Mesenchymal stem cell (in vitro differentiated cells and primary cell): ENCODE results near the gene MED13L.

Source experiments
- DNase-seq: peaks from one replicate; pipeline ENCODE4 v3.0.0-alpha.2; 2013
- H2AFZ ChIP-seq: one replicate; pipeline ENCODE4 v1.6.1; 2013; ENCODE audit warnings: low read depth, mild to moderate bottlenecking, control low read depth, inconsistent platforms, low read length, moderate library complexity
- H2AK5ac ChIP-seq: 2 replicates; pipeline ENCODE4 v1.6.1; 2013; ENCODE audit warnings: low read length, moderate library complexity, mild to moderate bottlenecking, inconsistent platforms; ENCODE audit not compliant: severe bottlenecking
- H2BK120ac ChIP-seq: one replicate; pipeline ENCODE4 v1.6.1; 2013; ENCODE audit warnings: low read depth, mild to moderate bottlenecking, inconsistent platforms, low read length, moderate library complexity
- H2BK12ac ChIP-seq, 2 experiments: one replicate each; pipeline ENCODE4 v1.6.1; 2013; ENCODE audit warnings: inconsistent platforms in 2 of 2, low read length in 2 of 2, mild to moderate bottlenecking in 2 of 2, moderate library complexity in 2 of 2, control low read depth in 1 of 2
- H2BK15ac ChIP-seq: one replicate; pipeline ENCODE4 v1.6.1; 2013; ENCODE audit warnings: mild to moderate bottlenecking, low read depth, inconsistent platforms; ENCODE audit not compliant: poor library complexity, severe bottlenecking
- H2BK5ac ChIP-seq: 2 replicates; pipeline ENCODE4 v1.6.1; 2013; ENCODE audit warnings: low read depth, mild to moderate bottlenecking, low read length, control low read depth, inconsistent platforms; ENCODE audit not compliant: poor library complexity, severe bottlenecking
- H3K14ac ChIP-seq, 2 experiments: one replicate each; pipeline ENCODE4 v1.6.1; 2013; ENCODE audit warnings: inconsistent platforms in 2 of 2, low read length in 2 of 2, control low read depth in 1 of 2, mild to moderate bottlenecking in 1 of 2, moderate library complexity in 1 of 2
- H3K18ac ChIP-seq, 2 experiments: one replicate each; pipeline ENCODE4 v1.6.1; 2013; ENCODE audit warnings: inconsistent platforms in 2 of 2, low read length in 2 of 2, control low read depth in 1 of 2, low read depth in 1 of 2, mild to moderate bottlenecking in 1 of 2
- H3K23ac ChIP-seq, 2 experiments: one replicate each; pipeline ENCODE4 v1.6.1; 2013; ENCODE audit warnings: inconsistent platforms in 2 of 2, low read length in 2 of 2, mild to moderate bottlenecking in 2 of 2, moderate library complexity in 2 of 2, control low read depth in 1 of 2
- H3K27ac ChIP-seq: 2 replicates; pipeline ENCODE4 v1.5.1; 2013; ENCODE audit warnings: mild to moderate bottlenecking, moderate library complexity, low read length, control low read depth, inconsistent platforms; ENCODE audit not compliant: poor library complexity, severe bottlenecking
- H3K27me3 ChIP-seq, 2 experiments: 2 replicates each; pipeline versions ENCODE4 v1.6.1 to v1.7.0; 2013; ENCODE audit warnings: low read length in 2 of 2, mild to moderate bottlenecking in 2 of 2, moderate library complexity in 2 of 2, control low read depth in 1 of 2, inconsistent platforms in 1 of 2; ENCODE audit not compliant: control insufficient read depth in 1 of 2, insufficient read depth in 1 of 2
- H3K36me3 ChIP-seq, 2 experiments: 2 replicates each; pipeline versions ENCODE4 v1.6.1 to v1.7.0; 2013; ENCODE audit warnings: low read length in 2 of 2, control low read depth in 1 of 2, inconsistent platforms in 1 of 2, low read depth in 1 of 2, mild to moderate bottlenecking in 1 of 2; ENCODE audit not compliant: insufficient read depth in 2 of 2, control insufficient read depth in 1 of 2
- H3K4ac ChIP-seq, 2 experiments: one replicate each; pipeline ENCODE4 v1.6.1; 2013; ENCODE audit warnings: inconsistent platforms in 2 of 2, low read length in 2 of 2, mild to moderate bottlenecking in 2 of 2, moderate library complexity in 2 of 2, control low read depth in 1 of 2, low read depth in 1 of 2
- H3K4me1 ChIP-seq: 2 replicates; pipeline ENCODE4 v1.6.1; 2013; ENCODE audit warnings: low read depth, low read length, control low read depth; ENCODE audit not compliant: control insufficient read depth, insufficient read depth
- H3K4me2 ChIP-seq: 2 replicates; pipeline ENCODE4 v1.6.1; 2013; ENCODE audit warnings: low read length, mild to moderate bottlenecking, inconsistent platforms; ENCODE audit not compliant: poor library complexity, severe bottlenecking
- H3K4me3 ChIP-seq, 2 experiments: 2 replicates each; pipeline versions ENCODE4 v1.5.1 to v1.7.0; 2013; ENCODE audit warnings: low read length in 2 of 2, mild to moderate bottlenecking in 2 of 2, control low read depth in 1 of 2, low read depth in 1 of 2; ENCODE audit not compliant: insufficient read depth in 1 of 2
- H3K79me1 ChIP-seq: replicated peaks from 2 replicates; pipeline ENCODE4 v1.6.1; 2013; ENCODE audit warnings: mild to moderate bottlenecking, control low read depth, low read length, inconsistent platforms; ENCODE audit not compliant: poor library complexity, severe bottlenecking
- H3K9ac ChIP-seq: 2 replicates; pipeline ENCODE4 v1.7.0; 2013; ENCODE audit warnings: mild to moderate bottlenecking, low read length, moderate library complexity
- H3K9me3 ChIP-seq: 2 replicates; pipeline ENCODE4 v1.7.0; 2013; ENCODE audit warnings: mild to moderate bottlenecking, low read length; ENCODE audit not compliant: control insufficient read depth
- H4K8ac ChIP-seq: one replicate; pipeline ENCODE4 v1.6.1; 2013; ENCODE audit warnings: inconsistent platforms, mild to moderate bottlenecking, low read length, moderate library complexity
- H4K91ac ChIP-seq: one replicate; pipeline ENCODE4 v1.6.1; 2013; ENCODE audit warnings: mild to moderate bottlenecking, low read length, inconsistent platforms
- WGBS: methylation state at CpG from one replicate; pipeline ENCODE4 v1.1.7; 2013; ENCODE audit warnings: mixed read lengths; 5-methylcytosine and 5-hydroxymethylcytosine counted together

Gene MED13L

DNA sequence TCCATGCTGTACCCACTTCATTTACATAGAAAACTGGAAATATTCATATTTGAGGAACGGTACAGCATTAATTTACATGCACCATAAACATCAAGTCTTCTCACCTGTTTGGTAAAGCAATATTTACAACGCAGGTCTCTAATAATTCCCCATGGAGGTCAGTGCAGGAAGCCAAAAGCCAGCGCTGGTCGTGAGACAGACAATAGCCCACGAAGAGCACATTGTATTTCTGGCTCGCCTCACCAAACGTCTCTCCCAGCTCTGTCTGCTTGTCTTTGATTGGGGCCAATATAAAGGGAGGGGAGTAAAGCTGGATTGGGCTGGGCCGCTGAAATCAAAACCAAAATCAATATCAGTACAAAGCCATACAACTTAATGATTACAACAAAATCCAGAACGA lies 302.1 kb downstream of the MED13L start:
- no peak overlapping the region for H3K4me3 ChIP-seq
- no peaks in the 10 kb centered on the region for H3K4me1 ChIP-seq
- H3K9me3 ChIP-seq, result no peaks in the 10 kb centered on the region
- H3K23ac ChIP-seq, result no peak overlapping the region
- no peak overlapping the region for H2BK5ac ChIP-seq
- H3K9ac ChIP-seq, result no peak overlapping the region
- no peak overlapping the region for H4K91ac ChIP-seq
- no peak overlapping the region for H3K4ac ChIP-seq
- H2BK12ac ChIP-seq, result no peak overlapping the region
- no peak overlapping the region for H3K27ac ChIP-seq
- H3K18ac ChIP-seq, result no peak overlapping the region
- no peak overlapping the region for H2BK15ac ChIP-seq
- 99% methylated on average over 6 of the region's 9 CpGs for WGBS
- DNase-seq, result no peak
- peaks cover 16 to 96% of the 10 kb centered on the region in 2 experiments for H3K36me3 ChIP-seq
- H2AK5ac ChIP-seq, result no peak overlapping the region
- no peak overlapping the region for H2BK120ac ChIP-seq
- H2AFZ ChIP-seq, result no peak overlapping the region
- H3K27me3 ChIP-seq, result no peaks in the 10 kb centered on the region
- no peak overlapping the region for H3K14ac ChIP-seq
- H3K4me2 ChIP-seq, result no peak overlapping the region
- H3K79me1 ChIP-seq, result peaks cover 22% of the 10 kb centered on the region
- no peak overlapping the region for H4K8ac ChIP-seq

GRCh38 chr12:115973968-115974724 lies 303.3 kb downstream of the MED13L start:
- Histone ChIP-seq H3K23ac (no peak overlapping the region), H3K4ac (no peak overlapping the region), H4K8ac (no peak overlapping the region), H3K27ac (no peak overlapping the region), H3K79me1 (peaks cover 19% of the 10 kb centered on the region), H3K4me2 (no peak overlapping the region), H3K9ac (no peak overlapping the region), H3K27me3 (no peaks in the 10 kb centered on the region), H3K36me3 (peaks cover 15 to 96% of the 10 kb centered on the region in 2 experiments), H2BK15ac (no peak overlapping the region), H3K18ac (no peak overlapping the region), H4K91ac (no peak overlapping the region), H2BK120ac (no peak overlapping the region), H3K4me1 (no peaks in the 10 kb centered on the region), H2AFZ (no peak overlapping the region), H3K4me3 (no peak overlapping the region), H3K14ac (no peak overlapping the region), H2BK5ac (no peak overlapping the region), H2AK5ac (no peak overlapping the region), H2BK12ac (no peak overlapping the region), H3K9me3 (no peaks in the 10 kb centered on the region)
- WGBS, result 87% methylated on average over 3 of the region's 3 CpGs
- peak; percentile 42 for DNase-seq

DNA sequence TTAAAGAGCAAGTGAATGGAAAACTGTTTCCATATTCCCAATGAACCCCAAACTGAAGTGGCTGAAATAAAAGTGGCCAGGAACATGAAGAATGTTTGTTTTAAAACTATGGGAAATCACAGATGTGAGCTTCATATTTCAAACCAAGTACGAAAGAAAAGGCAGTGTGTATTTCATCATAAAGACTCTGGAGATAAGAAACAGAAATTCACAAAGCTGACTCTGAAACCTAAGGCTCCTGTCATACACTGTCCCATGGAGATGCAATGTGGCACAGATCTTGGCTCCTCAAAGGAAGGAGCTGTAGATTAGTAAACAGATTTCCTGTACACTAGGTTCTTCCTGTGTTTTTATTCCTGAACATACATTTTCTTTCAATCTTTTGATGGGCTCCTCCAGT lies 304.4 kb downstream of the MED13L start:
- Histone ChIP-seq H2AK5ac (no peak overlapping the region), H3K23ac (no peak overlapping the region), H3K14ac (peak overlapping the region in 1 of 2 experiments; percentile 77), H3K4me3 (no peak overlapping the region), H2BK15ac (no peak overlapping the region), H3K9ac (no peak overlapping the region), H3K18ac (no peak overlapping the region), H2AFZ (no peak overlapping the region), H2BK120ac (no peak overlapping the region), H2BK12ac (no peak overlapping the region), H3K4ac (no peak overlapping the region), H4K8ac (no peak overlapping the region), H3K9me3 (no peaks in the 10 kb centered on the region), H2BK5ac (no peak overlapping the region), H3K27ac (no peak overlapping the region), H4K91ac (no peak overlapping the region), H3K4me2 (no peak overlapping the region), H3K4me1 (no peaks in the 10 kb centered on the region), H3K27me3 (no peaks in the 10 kb centered on the region), H3K36me3 (peaks cover 12 to 99% of the 10 kb centered on the region in 2 experiments), H3K79me1 (peaks cover 19% of the 10 kb centered on the region)
- WGBS, result 71% methylated on average over 1 of the region's 1 CpG
- peak; percentile 23 for DNase-seq

DNA sequence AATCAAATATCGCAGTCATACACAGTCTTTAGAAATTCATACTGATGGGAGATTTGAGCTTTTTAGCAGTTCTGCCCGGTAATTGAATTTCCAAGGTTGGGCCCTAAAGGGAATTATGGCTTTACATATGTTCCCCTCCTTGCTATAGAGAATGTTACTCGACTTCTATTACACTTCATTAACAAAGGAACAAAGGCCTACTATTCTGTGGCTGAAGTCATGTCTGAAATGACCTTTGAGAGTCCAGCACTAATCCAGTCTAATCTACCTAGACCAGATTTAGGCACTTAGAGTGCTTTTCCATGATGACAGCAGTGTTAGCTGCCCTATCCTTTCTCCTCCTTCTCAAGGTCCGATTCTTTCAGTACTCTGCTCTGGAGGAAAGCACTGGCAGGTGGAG lies 305.3 kb downstream of the MED13L start:
- H3K27me3 ChIP-seq, result no peaks in the 10 kb centered on the region
- no peak overlapping the region for H3K27ac ChIP-seq
- no peak overlapping the region for H3K14ac ChIP-seq
- H3K18ac ChIP-seq, result no peak overlapping the region
- H2AFZ ChIP-seq, result no peak overlapping the region
- H3K4me3 ChIP-seq, result no peak overlapping the region
- H2BK15ac ChIP-seq, result no peak overlapping the region
- H2AK5ac ChIP-seq, result no peak overlapping the region
- H3K4ac ChIP-seq, result no peak overlapping the region
- no peak overlapping the region for H2BK12ac ChIP-seq
- no peak for DNase-seq
- H3K4me1 ChIP-seq, result no peaks in the 10 kb centered on the region
- over 99% methylated on average over 4 of the region's 4 CpGs for whole genome bisulfite sequencing
- H2BK120ac ChIP-seq, result no peak overlapping the region
- no peak overlapping the region for H3K9ac ChIP-seq
- H4K91ac ChIP-seq, result no peak overlapping the region
- H3K79me1 ChIP-seq, result peaks cover 15% of the 10 kb centered on the region
- no peaks in the 10 kb centered on the region for H3K9me3 ChIP-seq
- no peak overlapping the region for H4K8ac ChIP-seq
- H3K23ac ChIP-seq, result no peak overlapping the region
- H2BK5ac ChIP-seq, result no peak overlapping the region
- no peak overlapping the region for H3K4me2 ChIP-seq
- H3K36me3 ChIP-seq, result peaks cover 12 to 99% of the 10 kb centered on the region in 2 experiments
